Measurements from ENCODE around the gene KCNQ2.

GRCh38 chr20:63513207-63513606, 40.8 kb upstream of the KCNQ2 start:
- TF ChIP-seq, protein P1, sequence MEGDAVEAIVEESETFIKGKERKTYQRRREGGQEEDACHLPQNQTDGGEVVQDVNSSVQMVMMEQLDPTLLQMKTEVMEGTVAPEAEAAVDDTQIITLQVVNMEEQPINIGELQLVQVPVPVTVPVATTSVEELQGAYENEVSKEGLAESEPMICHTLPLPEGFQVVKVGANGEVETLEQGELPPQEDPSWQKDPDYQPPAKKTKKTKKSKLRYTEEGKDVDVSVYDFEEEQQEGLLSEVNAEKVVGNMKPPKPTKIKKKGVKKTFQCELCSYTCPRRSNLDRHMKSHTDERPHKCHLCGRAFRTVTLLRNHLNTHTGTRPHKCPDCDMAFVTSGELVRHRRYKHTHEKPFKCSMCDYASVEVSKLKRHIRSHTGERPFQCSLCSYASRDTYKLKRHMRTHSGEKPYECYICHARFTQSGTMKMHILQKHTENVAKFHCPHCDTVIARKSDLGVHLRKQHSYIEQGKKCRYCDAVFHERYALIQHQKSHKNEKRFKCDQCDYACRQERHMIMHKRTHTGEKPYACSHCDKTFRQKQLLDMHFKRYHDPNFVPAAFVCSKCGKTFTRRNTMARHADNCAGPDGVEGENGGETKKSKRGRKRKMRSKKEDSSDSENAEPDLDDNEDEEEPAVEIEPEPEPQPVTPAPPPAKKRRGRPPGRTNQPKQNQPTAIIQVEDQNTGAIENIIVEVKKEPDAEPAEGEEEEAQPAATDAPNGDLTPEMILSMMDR (IDR thresholded peaks at IDR 0.05; ENCODE audit: low read depth, low read length, poor library complexity, severe bottlenecking): no peak
- no peak for TF ChIP-seq EZH2phosphoT487 (IDR thresholded peaks at IDR 0.05; ENCODE audit: borderline replicate concordance, low read length)
